Measurements from ENCODE around the gene HNRNPD. TPM values are rescaled to one million over a fixed set of nuclear protein-coding genes. Genes with fewer than 3 reads are reported as not detected.

The HNRNPD gene
- total and polyA plus RNA-seq, 2 of the 13 experiments (the other 11 are each of a cell fraction or from before 2014, with no cell fraction given), result 64.0 to 69.7 TPM

DNA sequence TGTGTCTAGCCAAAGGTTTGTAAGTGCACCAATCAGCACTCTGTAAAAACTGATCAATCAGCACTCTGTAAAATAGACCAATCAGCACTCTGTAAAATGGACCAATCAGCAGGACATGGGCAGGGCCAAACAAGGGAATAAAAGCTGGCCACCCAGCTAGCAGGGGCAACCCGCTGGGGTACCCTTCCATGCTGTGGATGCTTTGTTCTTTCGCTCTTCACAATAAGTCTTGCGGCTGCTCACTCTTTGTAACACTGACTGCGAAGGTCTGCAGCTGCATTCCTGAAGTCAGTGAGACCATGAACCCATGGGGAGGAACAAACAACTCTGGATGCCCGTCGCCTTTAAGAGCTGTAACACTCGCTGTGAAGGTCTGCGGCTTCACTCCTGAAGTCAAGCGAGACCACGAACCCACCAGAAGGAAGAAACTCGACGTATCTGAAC, 42.2 kb upstream of the HNRNPD start:
- ChIA-PET POLR2A (interaction anchor here (2.7 kb wide), 1 partner anchor 14 kb away, joined by 9 read pairs; the partner anchor contains the start of gene HNRNPDL), CTCF (ENCODE audit: low intra/inter-chr PET ratio, low total read pairs) (no interaction called here)
- H3K27ac ChIP-seq (ENCODE audit: extremely low read length, insufficient read depth, low read length), result no peak overlapping the region
- no peak for TF ChIP-seq ETV6 (CRISPR knock-in tag; conservative IDR thresholded peaks at IDR 0.05)
- TF ChIP-seq MEIS2 (CRISPR knock-in tag; IDR thresholded peaks at IDR 0.05), result no peak
- TF ChIP-seq CBX5 (CRISPR knock-in tag; IDR thresholded peaks at IDR 0.05; ENCODE audit: borderline replicate concordance), result no peak
- no peak for TF ChIP-seq HNF1A (IDR thresholded peaks at IDR 0.05; ENCODE audit: low read depth)
- TF ChIP-seq HNF1A (CRISPR knock-in tag; IDR thresholded peaks at IDR 0.05; ENCODE audit: borderline replicate concordance), result no peak
- TF ChIP-seq ZNF3 (CRISPR knock-in tag; IDR thresholded peaks at IDR 0.05), result no peak
- TF ChIP-seq PHF20 (CRISPR knock-in tag; IDR thresholded peaks at IDR 0.05), result no peak
- no peak for TF ChIP-seq ZNF616 (CRISPR knock-in tag; IDR thresholded peaks at IDR 0.05; ENCODE audit: low read depth)
- TF ChIP-seq ZNF746 (CRISPR knock-in tag; IDR thresholded peaks at IDR 0.05), result no peak
- peak; percentile 63; the same call in 1 of the 2 replicates for TF ChIP-seq NFYB (CRISPR knock-in tag; IDR thresholded peaks at IDR 0.05)
- peak; percentile 73 for TF ChIP-seq MAFF (IDR thresholded peaks at IDR 0.05; ENCODE audit: low read depth, low read length)
- no peak for TF ChIP-seq SKI (IDR thresholded peaks at IDR 0.05; ENCODE audit: partially characterized antibody)
- no peak for TF ChIP-seq PAF1 (CRISPR knock-in tag; IDR thresholded peaks at IDR 0.05)
- no peak for TF ChIP-seq GPBP1L1 (CRISPR knock-in tag; IDR thresholded peaks at IDR 0.05)
- no peak for TF ChIP-seq ARID2 (CRISPR knock-in tag; IDR thresholded peaks at IDR 0.05; ENCODE audit: borderline replicate concordance)
- no peak for TF ChIP-seq KLF6 (CRISPR knock-in tag; IDR thresholded peaks at IDR 0.05)
- no peak for TF ChIP-seq ATM (IDR thresholded peaks at IDR 0.05; ENCODE audit: borderline replicate concordance)
- peak; percentile 42 to 62 for TF ChIP-seq MAFK (conservative IDR thresholded peaks at IDR 0.05 in 1 of 2, IDR thresholded peaks at IDR 0.05 in 1 of 2; ENCODE audit: low read length in 2 of 2)
- TF ChIP-seq NFYC (CRISPR knock-in tag; IDR thresholded peaks at IDR 0.05), result peak; percentile 47
- no peak for TF ChIP-seq HHEX (CRISPR knock-in tag; IDR thresholded peaks at IDR 0.05)
- TF ChIP-seq, protein P1, sequence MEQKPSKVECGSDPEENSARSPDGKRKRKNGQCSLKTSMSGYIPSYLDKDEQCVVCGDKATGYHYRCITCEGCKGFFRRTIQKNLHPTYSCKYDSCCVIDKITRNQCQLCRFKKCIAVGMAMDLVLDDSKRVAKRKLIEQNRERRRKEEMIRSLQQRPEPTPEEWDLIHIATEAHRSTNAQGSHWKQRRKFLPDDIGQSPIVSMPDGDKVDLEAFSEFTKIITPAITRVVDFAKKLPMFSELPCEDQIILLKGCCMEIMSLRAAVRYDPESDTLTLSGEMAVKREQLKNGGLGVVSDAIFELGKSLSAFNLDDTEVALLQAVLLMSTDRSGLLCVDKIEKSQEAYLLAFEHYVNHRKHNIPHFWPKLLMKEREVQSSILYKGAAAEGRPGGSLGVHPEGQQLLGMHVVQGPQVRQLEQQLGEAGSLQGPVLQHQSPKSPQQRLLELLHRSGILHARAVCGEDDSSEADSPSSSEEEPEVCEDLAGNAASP (CRISPR knock-in tag; IDR thresholded peaks at IDR 0.05; ENCODE audit: borderline replicate concordance), result no peak
- no peak for TF ChIP-seq THAP11 (CRISPR knock-in tag; IDR thresholded peaks at IDR 0.05)

More for the DNA sequence above, 42.2 kb upstream of the HNRNPD start:
- WGBS (ENCODE audit: low lambda C conversion rate), result 63% methylated on average over 11 of the region's 12 CpGs
- peak overlapping the region; percentile 15; the same call in 1 of the 2 replicates for H3K4me2 ChIP-seq (ENCODE audit: low read depth, low read length)
- no peak for DNase-seq (ENCODE audit: low spot score)
- in situ Hi-C loops (cut with HindIII; ENCODE audit: extremely low pct_ligation_motif_present, low pct_unique_long_range_greater_than_20kb), result loop anchor here (5.0 kb wide), 1 partner anchor 39 kb away; no protein-coding TSS in a partner anchor
- no peaks in the 10 kb centered on the region for H3K36me3 ChIP-seq (replicated peaks in 1 of 2; ENCODE audit: control insufficient read depth in 1 of 2, insufficient read depth in 2 of 2, low read length in 2 of 2)
- ATAC-seq, result no peak; the same call in 2 of the 3 replicates
- no peak for FAIRE-seq
- no peaks in the 10 kb centered on the region for H4K20me1 ChIP-seq (ENCODE audit: insufficient read depth, low read length)
- H2AFZ ChIP-seq (ENCODE audit: low read length), result no peak overlapping the region
- BruUV-seq (replicated peaks), result no TSS peak
- H3K9me3 ChIP-seq (ENCODE audit: low read length), result no peaks in the 10 kb centered on the region
- H3K27me3 ChIP-seq (ENCODE audit: control insufficient read depth in 1 of 2, insufficient read depth in 2 of 2, low read length in 2 of 2), result no peaks in the 10 kb centered on the region; a peak in 1 of 5 replicates
- H3K4me3 ChIP-seq (replicated peaks in 1 of 3; ENCODE audit: insufficient read depth in 1 of 3, low read depth in 2 of 3, low read length in 3 of 3), result no peak overlapping the region
- no peak overlapping the region for H3K9ac ChIP-seq (ENCODE audit: insufficient read depth, low read depth, low read length)
- H3K4me1 ChIP-seq (ENCODE audit: insufficient read depth, low read length), result peaks cover 20% of the 10 kb centered on the region
- intact Hi-C loops (cut with micrococcal nuclease; ENCODE audit: unreplicated experiment), result no loop called here
- H3K79me2 ChIP-seq (ENCODE audit: insufficient read depth, low read length), result no peaks in the 10 kb centered on the region

Data from HepG2 (cell line).